GM18519 (cell line): ENCODE measurements around the gene PLD3.
"Not testable (repeated sequence)": the region's sequence is repeated elsewhere in the genome, so short reads cannot be mapped to it uniquely, and the experiment has no call there.

Experiments used
- ATAC-seq: cut with Tn5 transposase; IDR thresholded peaks from one replicate; pipeline ENCODE4 v1.9.1; 2021; ENCODE audit warnings: mild to moderate bottlenecking, moderate library complexity; ENCODE audit not compliant: unreplicated experiment, low FRiP score

Gene PLD3

GRCh38 chr19:40383668-40384248 is 35.3 kb downstream of the PLD3 start:
- no peak for ATAC-seq

- ATAC-seq: no peak
Measured at GRCh38 chr19:40387155-40387554, 38.7 kb downstream of the PLD3 start.

- ATAC-seq: no peak
Measured at GRCh38 chr19:40388481-40388880, 40.0 kb downstream of the PLD3 start.

- no peak for ATAC-seq
Measured at GRCh38 chr19:40389404-40390083, 41.0 kb downstream of the PLD3 start.

- no peak for ATAC-seq
Measured at GRCh38 chr19:40390084-40390742, 41.7 kb downstream of the PLD3 start, which contains the start of gene HIPK4. Gene HIPK4 (minus strand): TSS chr19:40390181. CDS start chr19:40389902, 279 bp downstream.

GRCh38 chr19:40392123-40392522 is 43.6 kb downstream of the PLD3 start:
- no peak for ATAC-seq

- ATAC-seq: no peak
Measured at GRCh38 chr19:40392894-40393517, 44.5 kb downstream of the PLD3 start.

GRCh38 chr19:40393894-40394815 is 45.7 kb downstream of the PLD3 start:
- no peak for ATAC-seq

GRCh38 chr19:40394816-40395210 is 46.3 kb downstream of the PLD3 start:
- ATAC-seq: no peak

- ATAC-seq: no peak
Measured at GRCh38 chr19:40395956-40396355, 47.5 kb downstream of the PLD3 start.

GRCh38 chr19:40396886-40397567 is 48.5 kb downstream of the PLD3 start:
- no peak for ATAC-seq

GRCh38 chr19:40397568-40397906 is 49.0 kb downstream of the PLD3 start:
- ATAC-seq: no peak

- ATAC-seq: no peak
Measured at GRCh38 chr19:40398417-40399131, 50.1 kb downstream of the PLD3 start.

- no peak for ATAC-seq
Measured at GRCh38 chr19:40400559-40400958, 52.1 kb downstream of the PLD3 start.

GRCh38 chr19:40403262-40403984 is 54.9 kb downstream of the PLD3 start:
- no peak for ATAC-seq

- ATAC-seq: no peak
Measured at GRCh38 chr19:40407714-40408597, 59.5 kb downstream of the PLD3 start.

GRCh38 chr19:40408598-40408925 is 60.1 kb downstream of the PLD3 start:
- not testable (repeated sequence) for ATAC-seq

- ATAC-seq: no peak
Measured at GRCh38 chr19:40410030-40410389, 61.5 kb downstream of the PLD3 start.
